ENCODE data around the gene C1QTNF3. TPM values are rescaled to one million over a fixed set of nuclear protein-coding genes. Genes with fewer than 3 reads are reported as not detected.
"Not testable (repeated sequence)": the region's sequence is repeated elsewhere in the genome, so short reads cannot be mapped to it uniquely, and the experiment has no call there.

The C1QTNF3 gene
- total RNA-seq, 1 experiment from 2014 or later = 1.3 TPM

DNA sequence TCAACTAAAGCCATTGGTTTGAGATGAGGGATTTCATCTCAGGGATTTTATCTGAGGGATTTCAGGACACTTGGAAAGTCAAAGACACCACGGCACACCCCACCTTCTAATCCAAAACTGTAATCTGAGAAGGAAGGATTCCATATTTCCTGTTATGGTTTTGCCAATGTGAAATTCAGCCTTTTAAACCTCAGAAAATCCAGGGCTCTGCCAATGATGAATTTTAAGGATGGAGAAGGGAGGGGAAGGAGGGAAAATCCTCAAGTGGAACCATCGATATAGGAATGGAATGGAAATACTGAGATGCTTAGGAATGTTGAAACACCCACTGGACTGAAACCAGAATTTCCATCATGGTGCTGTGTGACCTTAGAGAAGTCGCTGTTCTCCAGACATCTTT, 5.3 kb downstream of the C1QTNF3 start:
- DNase-seq = no peak
- Histone ChIP-seq H3K4me3 (no peak overlapping the region), H3K9me3 (no peaks in the 10 kb centered on the region), H3K36me3 (no peaks in the 10 kb centered on the region), H3K27me3 (no peaks in the 10 kb centered on the region)

DNA sequence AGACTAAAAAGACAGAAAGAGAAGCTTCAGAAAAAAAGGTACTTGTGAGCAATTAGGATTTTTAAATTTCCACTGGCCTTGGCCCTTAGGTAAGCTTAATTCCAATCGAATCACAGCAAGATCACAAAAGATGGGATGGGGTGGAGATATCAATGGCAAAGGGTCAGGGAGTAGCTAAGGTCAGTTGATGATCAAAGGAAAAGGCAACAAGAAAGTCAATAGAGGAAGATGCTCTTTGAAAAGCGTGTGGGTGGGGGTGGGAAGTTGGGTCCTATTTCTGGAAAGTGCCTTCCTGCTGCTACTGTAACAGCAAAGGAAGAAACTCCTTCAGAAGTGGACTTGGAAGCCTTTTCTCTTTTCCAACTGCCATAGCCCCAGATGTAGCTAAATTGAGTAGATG, 7.3 kb downstream of the C1QTNF3 start:
- no peak for DNase-seq
- H3K27me3 ChIP-seq = no peaks in the 10 kb centered on the region
- no peaks in the 10 kb centered on the region for H3K9me3 ChIP-seq
- H3K4me3 ChIP-seq = no peak overlapping the region
- no peaks in the 10 kb centered on the region for H3K36me3 ChIP-seq

DNA sequence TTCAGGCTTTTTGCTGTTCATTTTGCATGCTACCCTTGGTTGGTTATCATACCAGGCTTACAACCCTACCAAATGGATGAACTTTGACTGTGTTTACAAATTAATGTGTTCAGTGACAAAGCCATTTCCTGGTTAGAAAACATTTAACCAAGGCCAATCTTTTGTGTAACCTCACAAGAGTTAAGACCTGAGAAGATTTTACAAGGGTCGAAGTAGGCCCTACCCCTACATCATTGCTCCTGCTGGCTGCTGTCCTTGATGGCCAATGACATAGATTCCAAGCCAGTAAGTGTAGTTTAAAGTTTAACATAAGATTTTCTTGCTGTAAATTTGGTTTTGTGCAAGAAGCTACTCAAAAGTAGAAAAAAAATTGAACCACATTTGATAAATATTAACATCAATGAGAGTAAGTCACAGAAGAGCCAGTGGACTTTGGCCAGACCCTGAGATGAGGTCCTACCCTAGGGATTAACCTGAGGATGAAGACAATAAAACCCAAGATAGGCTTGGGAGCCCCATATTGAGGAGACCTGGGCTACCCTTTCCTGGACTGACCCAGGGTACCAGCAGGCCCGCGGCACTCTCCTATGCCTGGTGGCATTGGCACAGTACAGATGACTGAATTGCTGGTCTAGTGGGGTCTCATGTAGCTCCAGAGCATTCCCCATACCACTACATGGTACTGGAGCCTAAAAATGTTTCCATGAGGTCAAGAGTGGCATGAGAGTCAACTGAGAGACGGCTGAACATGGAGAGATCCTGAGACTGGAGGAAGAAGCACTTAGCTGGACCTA, 8.3 kb downstream of the C1QTNF3 start:
- Histone ChIP-seq H3K9me3 (no peaks in the 10 kb centered on the region), H3K27me3 (no peaks in the 10 kb centered on the region), H3K36me3 (no peaks in the 10 kb centered on the region), H3K4me3 (no peak overlapping the region)
- DNase-seq = no peak

GRCh38 chr5:34031966-34032365, 11.0 kb downstream of the C1QTNF3 start:
- H3K4me3 ChIP-seq = no peak overlapping the region
- H3K9me3 ChIP-seq = no peaks in the 10 kb centered on the region
- H3K36me3 ChIP-seq = no peaks in the 10 kb centered on the region
- H3K27me3 ChIP-seq = no peaks in the 10 kb centered on the region
- DNase-seq = no peak

GRCh38 chr5:34031117-34031516, 11.9 kb downstream of the C1QTNF3 start:
- Histone ChIP-seq H3K9me3 (no peaks in the 10 kb centered on the region), H3K36me3 (no peaks in the 10 kb centered on the region), H3K27me3 (no peaks in the 10 kb centered on the region), H3K4me3 (no peak overlapping the region)
- no peak for DNase-seq

DNA sequence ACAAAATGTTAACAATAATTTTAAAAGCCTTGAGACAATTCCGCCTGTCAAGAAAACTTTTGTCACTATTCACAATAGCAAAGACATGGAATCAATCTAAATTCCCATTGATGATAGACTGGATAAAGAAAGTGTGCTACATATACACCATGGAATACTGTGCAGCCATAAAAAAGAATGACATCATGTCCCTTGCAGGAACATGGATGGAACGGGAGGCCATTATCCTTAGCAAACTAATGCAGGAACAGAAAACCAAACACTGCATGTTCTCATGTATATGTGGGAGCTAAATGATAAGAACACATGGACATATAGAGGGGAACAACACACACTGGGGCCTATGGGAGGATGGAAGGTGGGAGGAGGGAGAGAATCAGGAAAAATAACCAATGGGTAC, 12.4 kb downstream of the C1QTNF3 start:
- DNase-seq, H3K36me3 ChIP-seq, H3K4me3 ChIP-seq, H3K27me3 ChIP-seq, H3K9me3 ChIP-seq: not testable (repeated sequence)

- DNase-seq = no peak
- Histone ChIP-seq H3K36me3 (no peaks in the 10 kb centered on the region), H3K4me3 (no peak overlapping the region), H3K27me3 (no peaks in the 10 kb centered on the region), H3K9me3 (no peaks in the 10 kb centered on the region)
These were observed 13.0 kb downstream of the C1QTNF3 start for GRCh38 chr5:34030048-34030447.

GRCh38 chr5:34028349-34028748, 14.7 kb downstream of the C1QTNF3 start:
- no peaks in the 10 kb centered on the region for H3K9me3 ChIP-seq
- H3K27me3 ChIP-seq = no peaks in the 10 kb centered on the region
- no peak overlapping the region for H3K4me3 ChIP-seq
- H3K36me3 ChIP-seq = no peaks in the 10 kb centered on the region
- no peak for DNase-seq

DNA sequence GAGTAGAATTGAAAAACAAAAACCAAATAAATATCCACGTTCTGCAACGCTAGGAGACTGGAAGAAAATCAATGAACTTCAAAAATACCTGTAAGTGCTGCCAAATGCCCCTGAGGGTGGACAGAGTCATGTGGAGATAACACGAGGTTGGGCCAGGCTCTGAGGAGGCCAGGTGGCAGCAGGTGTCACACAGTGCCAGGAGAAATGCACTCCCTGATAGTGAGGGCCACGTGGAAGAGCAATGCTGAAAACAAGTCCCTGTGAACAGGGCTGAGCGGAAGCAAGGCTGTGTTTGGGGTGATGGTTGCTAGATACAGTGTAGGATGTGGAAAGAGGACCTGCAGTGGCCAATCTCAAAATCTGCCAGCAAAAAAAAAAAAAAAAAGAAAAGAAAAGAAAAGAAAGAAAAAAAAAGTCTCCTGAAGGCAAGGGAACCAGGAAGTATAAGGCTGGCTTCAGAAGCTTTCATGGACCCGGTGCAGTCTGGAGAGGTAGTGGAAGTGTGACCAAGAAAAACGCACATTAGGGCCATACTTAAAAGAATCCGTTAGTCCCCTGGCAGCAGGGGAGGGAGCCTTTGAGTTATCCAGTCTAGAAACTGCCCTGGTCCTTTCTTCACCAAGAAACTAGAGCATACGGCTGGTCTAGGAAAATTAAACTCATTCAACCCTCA, 16.8 kb downstream of the C1QTNF3 start:
- Histone ChIP-seq H3K4me3 (no peak overlapping the region), H3K36me3 (no peaks in the 10 kb centered on the region), H3K9me3 (no peaks in the 10 kb centered on the region), H3K27me3 (no peaks in the 10 kb centered on the region)
- DNase-seq = no peak

- H3K4me3 ChIP-seq = no peak overlapping the region
- DNase-seq = peak; percentile 28
- no peaks in the 10 kb centered on the region for H3K9me3 ChIP-seq
- H3K36me3 ChIP-seq = no peaks in the 10 kb centered on the region
- H3K27me3 ChIP-seq = no peaks in the 10 kb centered on the region
These were observed 20.8 kb downstream of the C1QTNF3 start for GRCh38 chr5:34022121-34022705.

DNA sequence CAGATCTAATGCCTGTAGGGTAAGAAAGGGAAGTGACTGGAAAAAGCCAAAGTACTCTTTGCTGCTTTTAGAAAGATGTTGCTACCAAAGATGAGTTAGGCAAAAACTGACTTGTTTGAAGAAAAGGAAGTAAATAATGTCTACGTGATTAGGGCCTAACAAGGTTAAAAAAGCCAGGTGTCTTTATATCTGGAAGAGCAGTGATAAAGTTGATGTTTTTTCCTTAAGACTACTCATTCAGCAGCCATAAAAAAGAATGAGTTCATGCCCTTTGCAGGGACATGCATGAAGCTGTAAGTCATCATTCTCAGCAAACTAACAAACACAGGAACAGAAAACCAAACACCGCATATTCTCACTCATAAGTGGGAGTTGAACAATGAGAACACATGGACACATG, 21.7 kb downstream of the C1QTNF3 start:
- no peaks in the 10 kb centered on the region for H3K9me3 ChIP-seq
- no peak overlapping the region for H3K4me3 ChIP-seq
- no peaks in the 10 kb centered on the region for H3K36me3 ChIP-seq
- no peaks in the 10 kb centered on the region for H3K27me3 ChIP-seq
- no peak for DNase-seq

DNA sequence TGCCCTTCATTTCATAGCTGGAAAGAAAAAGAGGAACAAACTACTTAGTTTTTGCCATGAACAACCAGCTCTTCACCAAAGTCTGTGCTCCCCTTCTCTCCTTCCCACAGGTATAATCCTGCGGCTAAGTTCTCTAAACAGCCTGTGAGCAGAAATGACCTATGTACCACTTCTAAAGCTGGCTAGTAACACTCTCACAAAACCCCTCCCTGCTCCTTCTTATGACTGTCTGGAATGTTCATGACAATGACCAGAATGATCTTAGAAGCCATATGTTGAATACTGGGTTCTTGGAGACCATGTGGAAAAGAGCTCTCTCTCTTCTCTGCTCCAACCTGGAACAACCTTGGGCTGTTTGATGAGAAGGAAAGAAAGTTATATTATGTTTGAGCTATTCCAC, 22.3 kb downstream of the C1QTNF3 start:
- H3K27me3 ChIP-seq = no peaks in the 10 kb centered on the region
- no peak for DNase-seq
- H3K9me3 ChIP-seq = no peaks in the 10 kb centered on the region
- H3K36me3 ChIP-seq = no peaks in the 10 kb centered on the region
- H3K4me3 ChIP-seq = no peak overlapping the region

DNA sequence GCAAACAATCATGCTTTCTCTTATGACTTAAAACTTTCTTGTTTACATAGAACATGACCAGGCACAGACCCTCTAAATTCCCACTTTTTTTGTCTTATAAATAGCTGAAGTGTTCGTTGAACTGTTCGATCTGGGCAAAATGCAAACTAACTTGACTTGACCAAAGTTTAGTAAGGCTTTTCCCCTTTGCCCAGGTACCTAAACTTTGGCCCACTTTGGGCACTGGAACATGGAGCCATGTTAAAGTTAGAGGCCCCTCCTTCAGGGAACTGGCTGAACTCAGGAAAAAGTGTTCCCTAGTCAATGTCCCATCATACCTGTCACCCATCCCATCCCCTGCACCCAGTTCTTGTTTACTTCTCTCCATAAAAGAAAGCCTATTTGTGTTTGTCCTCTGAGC, 25.8 kb downstream of the C1QTNF3 start:
- H3K27me3 ChIP-seq = no peaks in the 10 kb centered on the region
- no peak for DNase-seq
- H3K4me3 ChIP-seq = no peak overlapping the region
- H3K9me3 ChIP-seq = no peaks in the 10 kb centered on the region
- no peaks in the 10 kb centered on the region for H3K36me3 ChIP-seq

GRCh38 chr5:34016750-34017149, 26.3 kb downstream of the C1QTNF3 start:
- Histone ChIP-seq H3K9me3 (no peaks in the 10 kb centered on the region), H3K36me3 (no peaks in the 10 kb centered on the region), H3K4me3 (no peak overlapping the region), H3K27me3 (no peaks in the 10 kb centered on the region)
- DNase-seq = no peak

DNA sequence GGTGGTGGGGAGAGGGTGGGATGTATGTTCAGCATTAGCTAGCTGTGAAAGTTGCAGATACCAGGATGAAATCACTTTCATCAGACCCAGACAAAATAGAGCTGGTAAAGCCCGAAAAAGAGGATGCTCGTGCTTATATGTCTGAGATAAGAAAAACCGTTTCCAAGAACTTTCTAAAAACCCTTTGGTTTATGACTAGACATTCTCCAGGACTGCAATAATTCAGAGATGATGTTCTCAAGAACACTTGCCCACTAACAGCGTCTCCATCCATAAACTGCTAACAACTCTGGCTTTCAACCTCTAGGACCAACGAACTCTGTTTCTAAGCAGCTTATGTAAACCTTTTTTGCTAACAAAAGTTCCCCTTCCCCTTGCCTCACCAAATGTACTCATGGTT, 26.8 kb downstream of the C1QTNF3 start:
- Histone ChIP-seq H3K27me3 (no peaks in the 10 kb centered on the region), H3K9me3 (no peaks in the 10 kb centered on the region), H3K4me3 (no peak overlapping the region), H3K36me3 (no peaks in the 10 kb centered on the region)
- no peak for DNase-seq

DNA sequence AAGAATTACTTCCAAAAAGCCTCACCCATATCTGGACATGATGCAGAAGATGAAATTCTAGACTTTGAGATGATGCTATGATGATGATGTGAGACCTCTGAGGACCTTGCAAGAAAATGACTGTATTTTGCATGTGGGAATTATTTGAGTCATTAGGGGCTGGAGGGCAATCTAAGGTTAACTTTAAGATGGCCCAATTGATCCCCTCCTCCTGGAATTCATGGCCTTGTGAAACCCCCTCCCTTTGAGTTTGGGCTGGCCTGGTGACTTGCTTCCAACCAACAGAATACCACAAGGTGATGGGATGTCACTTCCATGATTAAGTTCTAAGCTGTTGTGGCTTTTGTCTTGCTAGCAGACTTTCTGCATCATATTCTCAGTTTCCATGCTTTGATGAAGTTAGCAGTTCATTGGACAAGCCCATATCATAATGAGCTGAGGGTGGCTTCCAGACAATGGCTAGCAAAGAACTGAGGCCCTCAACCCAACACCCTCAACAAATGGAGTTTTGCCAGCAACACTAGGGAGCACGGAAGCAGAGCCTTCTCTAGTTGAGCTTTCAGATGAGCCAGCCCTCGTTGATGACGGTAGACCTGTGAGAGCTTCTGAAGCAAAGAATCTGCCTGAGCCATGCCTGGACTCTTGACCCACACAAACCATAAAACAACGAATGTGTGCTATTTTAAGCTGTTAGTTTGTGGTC, 27.7 kb downstream of the C1QTNF3 start:
- H3K27me3 ChIP-seq = no peaks in the 10 kb centered on the region
- no peaks in the 10 kb centered on the region for H3K9me3 ChIP-seq
- H3K4me3 ChIP-seq = no peak overlapping the region
- no peaks in the 10 kb centered on the region for H3K36me3 ChIP-seq
- no peak for DNase-seq

- H3K36me3 ChIP-seq = no peaks in the 10 kb centered on the region
- DNase-seq = no peak
- no peak overlapping the region for H3K4me3 ChIP-seq
- no peaks in the 10 kb centered on the region for H3K27me3 ChIP-seq
- no peaks in the 10 kb centered on the region for H3K9me3 ChIP-seq
These were observed 28.4 kb downstream of the C1QTNF3 start for GRCh38 chr5:34014626-34015025.

Data from MG63 (cell line).